Colonic mucosa (tissue), 4 donors: ENCODE data around the gene SLC38A4. TPM values are rescaled to one million over a fixed set of nuclear protein-coding genes. Genes with fewer than 3 reads are reported as not detected.

Source experiments
- DNase-seq: peaks from one replicate; pipeline ENCODE4 v3.0.0-alpha.2; 2020
- H3K27ac ChIP-seq: fragments of 200-600 bp; one replicate; pipeline ENCODE4 v1.8.0; 2021
- H3K27me3 ChIP-seq: fragments of 200-600 bp; one replicate; pipeline ENCODE4 v1.8.0; 2021
- H3K36me3 ChIP-seq: fragments of 200-600 bp; one replicate; pipeline ENCODE4 v1.8.0; 2021
- H3K4me1 ChIP-seq: fragments of 200-600 bp; one replicate; pipeline ENCODE4 v1.8.0; 2021; ENCODE audit warnings: mild to moderate bottlenecking
- H3K4me3 ChIP-seq: fragments of 200-600 bp; one replicate; pipeline ENCODE4 v1.8.0; 2021
- H3K9ac ChIP-seq, 2 donors: one replicate each; pipeline ENCODE4 v1.7.0; 2013; ENCODE audit warnings: control low read depth in 2 of 2, low read depth in 2 of 2, low read length in 2 of 2
- H3K9me3 ChIP-seq: fragments of 200-600 bp; one replicate; pipeline ENCODE4 v1.8.0; 2021
- CTCF ChIP-seq: fragments of 200-600 bp; IDR thresholded peaks from one replicate; pipeline ENCODE4 v1.8.0; 2022; ENCODE audit warnings: antibody characterized with exemption, mild to moderate bottlenecking
- intact Hi-C: fragments of 100-400 bp; cut with DNase I; formaldehyde crosslinking; loops from one replicate; pipeline ENCODE4 v1.14.1; 2022
- total RNA-seq, 2 donors: library from RNA; stranded (reverse); fragmentation: NEBNext Ultra II Directional in 1 of 2; extraction: Animal tissue kit (Norgen Biotek cat#: 25700) in 1 of 2; gene quantifications; one replicate each; pipeline ENCODE4 v1.2.1, GENCODE V29; 2021
- donor health status: healthy.
- donor health status: DM: no; HTN: no; CAD: no.
- donor health status: DM: no; HTN: no; CAD: no.

SLC38A4 gene
- total RNA-seq, 2 donors from 2014 or later = 2.8 to 3.2 TPM

- TF ChIP-seq CTCF = no peak
- H3K27me3 ChIP-seq = peaks cover 18% of the 10 kb centered on the region
- H3K27ac ChIP-seq = no peak overlapping the region
- H3K36me3 ChIP-seq = no peaks in the 10 kb centered on the region
- intact Hi-C loops = no loop called here
- peak overlapping the region in 1 of 2 donors; percentile 31 for H3K9ac ChIP-seq
- H3K4me3 ChIP-seq = peak overlapping the region; percentile 11
- no peaks in the 10 kb centered on the region for H3K4me1 ChIP-seq
- no peak for DNase-seq
- H3K9me3 ChIP-seq = no peaks in the 10 kb centered on the region
Observed at GRCh38 chr12:46831335-46832129, 5.7 kb upstream of the SLC38A4 start.

- peak overlapping the region; percentile 11 for H3K4me3 ChIP-seq
- no peak for TF ChIP-seq CTCF
- peak overlapping the region in 1 of 2 donors; percentile 31 for H3K9ac ChIP-seq
- H3K36me3 ChIP-seq = no peaks in the 10 kb centered on the region
- H3K27me3 ChIP-seq = peaks cover 18% of the 10 kb centered on the region
- intact Hi-C loops = no loop called here
- no peaks in the 10 kb centered on the region for H3K9me3 ChIP-seq
- no peak overlapping the region for H3K27ac ChIP-seq
- no peaks in the 10 kb centered on the region for H3K4me1 ChIP-seq
- DNase-seq = no peak
Observed at GRCh38 chr12:46830731-46831334, 5.0 kb upstream of the SLC38A4 start.

- Histone ChIP-seq H3K9me3 (no peaks in the 10 kb centered on the region), H3K27ac (no peak overlapping the region), H3K4me3 (no peak overlapping the region), H3K27me3 (no peaks in the 10 kb centered on the region), H3K9ac (no peak overlapping the region), H3K36me3 (no peaks in the 10 kb centered on the region), H3K4me1 (no peaks in the 10 kb centered on the region)
- intact Hi-C loops = no loop called here
- DNase-seq = no peak
- no peak for TF ChIP-seq CTCF
Observed at GRCh38 chr12:46824709-46825108, 1.1 kb downstream of the SLC38A4 start.

- H3K9ac ChIP-seq = no peak overlapping the region
- no peak overlapping the region for H3K27ac ChIP-seq
- H3K4me3 ChIP-seq = no peak overlapping the region
- H3K9me3 ChIP-seq = no peaks in the 10 kb centered on the region
- intact Hi-C loops = no loop called here
- H3K4me1 ChIP-seq = no peaks in the 10 kb centered on the region
- DNase-seq = no peak
- no peaks in the 10 kb centered on the region for H3K27me3 ChIP-seq
- no peak for TF ChIP-seq CTCF
- H3K36me3 ChIP-seq = no peaks in the 10 kb centered on the region
Observed at GRCh38 chr12:46818642-46819041, 7.2 kb downstream of the SLC38A4 start.

- H3K4me3 ChIP-seq = no peak overlapping the region
- intact Hi-C loops = no loop called here
- no peak for DNase-seq
Observed at GRCh38 chr12:46815809-46816208, 10.0 kb downstream of the SLC38A4 start.

More at GRCh38 chr12:46815809-46816208, 10.0 kb downstream of the SLC38A4 start:
- H3K36me3 ChIP-seq = no peaks in the 10 kb centered on the region
- TF ChIP-seq CTCF = no peak
- no peaks in the 10 kb centered on the region for H3K4me1 ChIP-seq
- H3K27me3 ChIP-seq = no peaks in the 10 kb centered on the region
- no peak overlapping the region for H3K9ac ChIP-seq
- H3K27ac ChIP-seq = no peak overlapping the region
- no peaks in the 10 kb centered on the region for H3K9me3 ChIP-seq
